ENCODE measurements around the gene RBM20.

The RBM20 gene

DNA sequence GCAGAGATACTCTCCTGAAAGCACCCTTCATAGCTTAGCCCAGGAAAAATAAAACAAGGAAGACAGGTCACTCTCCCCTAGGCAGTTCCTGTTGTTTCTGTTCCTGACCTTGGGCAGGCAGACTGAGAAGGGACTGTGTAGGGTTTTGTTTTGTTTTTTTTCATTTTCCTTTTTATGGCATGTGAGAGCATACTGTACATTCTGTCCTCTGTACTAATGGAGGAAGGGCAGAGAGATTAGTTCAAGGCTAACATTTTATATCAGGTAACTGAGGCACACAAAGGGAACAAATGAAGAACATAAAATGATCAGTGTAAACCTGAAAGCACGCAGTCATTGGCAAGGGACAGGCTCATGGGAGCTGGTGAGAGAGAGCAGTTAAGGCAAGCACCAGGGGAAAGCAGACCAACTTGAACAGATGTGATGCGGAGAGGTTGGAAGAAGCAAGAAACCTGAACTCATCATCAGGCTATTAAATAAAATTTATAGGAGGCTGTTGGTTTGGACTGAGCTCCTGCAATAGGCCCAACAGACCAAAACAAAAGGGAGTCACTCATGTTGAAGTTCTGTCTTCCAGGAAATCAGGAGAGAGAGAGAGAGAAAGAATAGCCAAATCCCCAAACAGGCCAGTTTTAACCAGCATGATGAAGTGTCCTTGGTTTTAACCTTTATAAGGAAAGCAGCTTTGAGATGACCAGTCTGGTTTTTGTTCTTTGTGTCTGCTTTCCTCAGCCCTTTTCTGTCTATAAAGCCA is 193.5 kb downstream of the RBM20 start:
- no peak for DNase-seq

DNA sequence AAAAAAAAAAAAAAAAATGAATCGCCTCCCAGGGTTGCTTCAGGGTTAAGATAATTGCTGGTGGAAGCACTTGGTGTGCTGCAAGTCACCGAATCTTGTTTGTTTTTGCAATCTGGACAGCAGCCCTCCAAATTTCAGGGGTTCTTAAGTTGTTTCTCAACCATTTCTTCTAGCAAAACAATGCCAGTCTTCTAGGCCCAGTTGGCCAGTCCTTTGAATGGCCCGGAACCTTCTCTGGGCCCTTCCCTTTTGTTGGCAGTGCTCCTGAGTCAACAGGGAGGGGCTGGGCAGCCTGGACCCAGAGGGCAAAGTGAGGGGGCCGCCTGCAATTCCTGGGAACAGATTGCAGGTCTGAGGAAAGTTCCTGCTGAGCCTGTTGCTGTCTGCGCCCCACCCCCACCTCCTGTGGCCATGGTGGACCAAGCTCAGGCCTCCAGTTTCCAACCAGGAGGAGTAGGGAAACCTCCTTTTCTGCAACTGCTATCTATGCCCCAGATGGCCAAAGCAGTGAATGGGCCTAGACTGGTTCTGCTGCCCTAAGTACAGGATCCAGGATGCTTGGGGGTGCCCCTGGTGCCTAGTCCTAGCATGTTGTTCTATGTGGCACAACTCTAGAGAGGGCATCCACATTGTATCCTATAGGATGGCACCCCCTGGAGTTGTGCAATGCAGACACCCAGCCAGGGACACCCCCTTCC is 196.2 kb downstream of the RBM20 start:
- DNase-seq: no peak

DNA sequence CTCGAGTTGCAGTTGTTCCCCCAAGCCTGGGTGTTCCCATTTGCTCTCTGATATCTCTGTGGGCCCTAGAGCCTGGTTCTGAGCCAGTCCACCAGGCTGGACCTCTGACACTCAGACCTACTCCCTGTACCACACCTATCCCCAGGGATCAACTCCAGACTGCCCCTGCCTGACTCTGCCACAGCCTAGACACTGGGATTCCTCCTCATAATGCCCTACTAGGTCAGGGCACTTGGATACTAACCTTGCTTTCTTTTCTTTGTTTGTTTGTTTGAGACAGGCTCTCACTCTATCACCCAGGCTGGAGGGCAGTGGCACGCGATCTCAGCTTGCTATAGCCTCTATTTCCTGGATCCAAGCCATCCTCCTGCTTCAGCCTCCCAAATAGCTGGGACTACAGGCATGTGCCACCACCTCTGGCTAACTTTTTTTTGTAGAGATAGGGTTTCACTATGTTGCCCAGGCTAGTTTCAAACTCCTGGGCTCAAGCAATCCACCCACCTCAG is 196.8 kb downstream of the RBM20 start:
- DNase-seq: no peak

DNA sequence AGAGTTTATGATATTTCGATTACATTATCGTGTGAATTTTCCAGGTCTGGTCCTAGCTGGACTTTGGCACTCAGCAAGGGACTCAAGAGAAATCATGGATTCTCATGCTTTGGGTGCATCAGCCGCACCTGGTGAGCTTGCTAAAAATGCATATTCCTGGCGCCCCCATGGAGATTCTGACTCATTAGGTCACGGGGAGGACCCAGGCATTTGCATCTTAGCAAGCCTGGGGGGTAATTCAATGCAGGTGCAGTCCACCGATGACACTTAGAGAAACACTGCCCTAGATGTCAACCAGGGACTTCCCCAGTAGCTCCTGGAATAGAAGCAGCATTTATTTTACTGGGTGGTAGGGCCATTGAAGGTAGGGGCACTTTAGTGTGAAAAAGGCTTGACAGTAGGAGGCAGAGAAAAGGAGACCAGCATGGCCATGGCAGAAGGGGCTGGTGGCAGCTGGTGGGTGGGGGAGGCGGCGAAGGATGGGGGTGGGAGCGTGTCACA is 197.7 kb downstream of the RBM20 start:
- DNase-seq: no peak

DNA sequence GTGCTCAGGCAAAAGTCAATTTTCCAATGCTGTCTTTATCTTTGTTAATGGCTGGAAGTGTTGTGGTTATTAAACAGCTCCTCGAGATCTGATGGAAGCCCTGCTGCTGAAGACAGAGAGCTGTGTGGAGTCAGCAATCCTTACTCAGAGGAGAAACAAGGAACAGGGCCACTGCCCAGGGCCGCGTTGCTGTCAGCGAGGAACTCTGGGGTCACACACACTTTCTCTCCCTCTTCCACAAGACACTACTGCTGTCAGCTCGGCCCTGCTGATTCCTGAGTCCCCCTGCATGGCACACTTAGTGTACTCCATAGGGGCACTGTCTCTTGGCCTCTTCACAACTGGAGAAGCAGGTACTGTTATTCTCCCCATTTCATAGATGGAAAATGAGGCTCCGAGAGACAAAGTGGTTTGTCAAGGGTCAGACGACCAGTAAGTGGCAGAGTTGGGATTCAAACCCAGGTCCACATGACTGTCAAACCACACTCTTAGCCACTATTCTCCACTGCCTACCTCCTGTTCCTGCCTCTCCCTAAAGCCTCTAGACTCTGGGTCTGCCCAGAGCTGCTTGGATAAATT is 198.3 kb downstream of the RBM20 start:
- DNase-seq: no peak

DNA sequence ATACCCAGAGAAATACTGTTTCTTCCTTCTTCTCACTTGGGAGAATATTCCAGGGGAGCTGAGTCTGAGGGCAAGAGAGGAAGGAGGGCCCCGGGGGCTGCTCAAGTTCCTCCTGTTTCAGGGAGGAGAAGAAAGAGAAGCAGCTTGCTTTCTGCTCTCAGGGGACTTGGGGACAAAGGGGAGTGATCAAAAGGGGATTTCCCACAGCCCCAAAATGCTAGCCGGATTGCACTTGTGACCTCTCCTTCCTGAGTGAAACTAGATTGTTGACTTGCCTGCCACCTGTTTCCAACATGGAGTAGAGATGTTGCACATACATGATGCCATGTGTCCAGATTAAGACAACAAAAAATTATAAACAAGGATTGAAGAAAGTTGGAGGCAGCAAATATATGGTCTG is 198.9 kb downstream of the RBM20 start:
- no peak for DNase-seq

DNA sequence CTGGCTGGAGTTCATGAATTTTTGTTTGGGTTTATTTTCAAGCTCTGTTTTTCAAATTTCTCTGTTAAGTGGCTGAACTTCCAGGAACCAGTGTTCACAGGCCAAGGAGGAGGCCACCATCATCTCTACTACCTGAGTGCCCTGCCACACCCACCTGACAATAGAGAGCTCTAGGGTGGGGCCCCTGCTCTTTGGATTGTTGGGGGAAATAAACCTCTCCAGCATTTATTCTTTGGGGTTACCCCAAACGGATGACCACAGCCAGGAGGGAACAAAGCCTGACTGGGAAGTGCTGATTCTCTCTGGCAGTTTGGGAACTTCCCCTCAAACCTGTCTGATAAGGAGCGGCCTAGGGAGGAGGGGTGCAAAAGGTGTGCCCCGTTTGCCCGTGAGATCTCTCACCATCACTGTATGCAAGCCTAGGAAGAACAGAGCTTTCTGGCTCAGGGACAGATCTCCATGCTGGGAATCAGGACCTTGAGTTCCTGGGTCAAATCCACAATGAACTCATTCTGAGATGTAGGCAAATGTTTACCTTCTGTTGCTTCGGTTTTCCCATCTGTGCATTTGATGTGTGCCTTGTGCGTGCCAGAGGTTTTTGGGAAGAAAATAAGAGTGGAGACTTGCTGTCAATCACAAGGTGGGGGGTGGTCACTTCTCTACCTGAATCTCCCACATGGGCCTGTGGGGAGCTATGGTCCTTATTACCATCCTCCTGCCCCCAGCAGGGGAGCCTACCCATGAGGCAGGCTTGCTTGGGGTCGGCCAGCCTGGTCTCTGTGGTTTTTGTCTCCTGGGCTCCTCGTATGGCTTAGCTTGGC is 199.9 kb downstream of the RBM20 start:
- DNase-seq: no peak

DNA sequence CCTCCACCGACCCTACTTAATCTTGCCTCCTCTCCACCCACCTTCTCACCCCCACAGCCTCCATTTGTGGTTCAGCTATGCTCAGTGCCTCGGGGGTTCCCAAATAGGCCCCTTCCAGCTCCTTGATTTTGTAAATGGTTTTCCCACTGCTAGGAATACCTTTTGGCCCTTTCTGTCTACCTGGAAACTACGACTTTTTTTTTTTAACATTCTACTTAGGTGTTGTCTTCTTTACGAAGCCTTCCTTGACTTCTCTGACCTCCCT is 200.4 kb downstream of the RBM20 start:
- DNase-seq: no peak

DNA sequence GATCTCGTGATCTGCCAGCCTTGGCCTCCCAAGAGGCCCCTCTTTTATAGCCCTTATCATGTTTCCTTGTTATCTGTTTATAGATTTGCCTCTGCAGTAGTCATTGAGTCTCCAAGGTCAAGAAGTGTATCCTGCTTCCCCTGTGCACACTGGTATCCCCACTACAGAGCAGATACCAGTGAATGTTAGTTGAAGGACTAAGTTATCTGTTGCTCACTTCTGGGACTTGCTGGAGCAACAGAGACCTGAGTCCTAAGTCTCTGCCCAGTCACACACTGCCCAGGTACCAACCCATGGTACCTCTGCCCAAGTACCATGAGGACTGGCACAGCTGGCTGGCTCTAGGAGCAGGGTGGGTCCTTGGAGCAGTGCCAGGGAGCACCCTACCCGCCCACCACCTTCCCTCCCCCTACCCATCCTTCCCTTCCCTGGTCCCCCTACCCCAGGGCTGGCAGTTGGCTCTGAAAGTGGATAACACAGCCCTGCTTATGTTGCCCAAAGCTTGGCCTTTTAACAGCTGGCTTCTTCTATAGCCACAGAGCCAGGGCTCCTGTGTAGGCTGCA is 201.1 kb downstream of the RBM20 start:
- DNase-seq: no peak

DNA sequence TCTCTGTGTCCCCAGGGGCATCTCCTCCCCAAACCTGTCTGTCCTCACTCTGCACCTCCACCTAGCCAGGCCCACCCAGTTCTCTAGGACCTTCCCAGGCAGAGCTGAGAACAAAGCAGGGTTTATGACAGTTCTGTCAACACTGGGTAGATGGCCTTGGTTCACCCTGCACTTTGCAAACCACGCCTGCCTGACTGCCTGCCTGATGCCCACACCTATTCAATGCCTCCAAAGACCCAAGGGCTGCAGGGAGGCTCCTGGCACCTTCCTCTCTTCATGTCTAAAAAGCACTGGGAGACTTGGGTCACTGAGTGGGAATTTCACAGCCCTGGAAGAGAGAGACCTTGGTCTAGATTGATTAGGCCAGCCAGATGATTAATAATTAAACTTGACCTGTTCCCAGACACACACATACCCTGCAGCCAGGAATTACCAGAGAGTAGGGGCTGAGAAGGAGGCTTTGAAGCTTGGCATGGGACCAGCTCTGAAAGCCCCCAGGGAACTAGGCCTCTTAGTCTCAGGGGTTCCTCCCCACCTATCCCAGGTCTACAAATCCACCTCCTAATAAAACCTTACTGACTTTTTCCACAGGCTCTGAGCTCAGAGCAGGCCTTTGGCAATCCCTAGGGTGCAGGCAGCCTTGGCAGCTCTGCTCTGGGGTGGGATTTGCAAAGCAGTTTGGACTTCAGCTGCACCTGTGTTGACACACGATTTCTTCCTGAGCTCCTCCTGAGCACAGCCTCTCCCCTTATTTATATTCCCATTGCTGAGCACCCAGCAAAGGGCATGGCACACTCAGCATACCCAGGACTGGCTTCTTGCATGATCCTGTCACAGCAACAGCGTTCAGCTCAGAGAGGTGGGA is 201.9 kb downstream of the RBM20 start:
- DNase-seq: no peak

DNA sequence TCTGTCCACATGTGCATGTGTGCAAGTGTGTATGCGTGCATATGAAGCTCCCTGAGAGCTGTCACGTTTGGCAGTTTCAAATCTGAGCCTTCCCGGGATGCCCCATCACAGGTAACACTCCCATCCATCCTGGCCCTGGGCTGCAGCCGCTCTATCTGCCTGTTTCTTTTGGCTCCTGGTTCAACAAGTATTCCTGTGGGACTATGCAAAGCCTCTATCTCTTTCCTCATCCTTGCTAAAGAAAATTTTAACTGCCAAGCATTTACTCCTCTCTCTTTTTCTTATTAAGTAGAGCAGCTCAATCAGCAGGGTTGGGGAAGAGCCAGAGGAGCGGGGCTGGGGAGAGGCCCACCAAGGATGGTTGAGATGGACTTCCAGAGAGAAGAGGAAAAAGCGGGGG is 203.2 kb downstream of the RBM20 start:
- DNase-seq: no peak

DNA sequence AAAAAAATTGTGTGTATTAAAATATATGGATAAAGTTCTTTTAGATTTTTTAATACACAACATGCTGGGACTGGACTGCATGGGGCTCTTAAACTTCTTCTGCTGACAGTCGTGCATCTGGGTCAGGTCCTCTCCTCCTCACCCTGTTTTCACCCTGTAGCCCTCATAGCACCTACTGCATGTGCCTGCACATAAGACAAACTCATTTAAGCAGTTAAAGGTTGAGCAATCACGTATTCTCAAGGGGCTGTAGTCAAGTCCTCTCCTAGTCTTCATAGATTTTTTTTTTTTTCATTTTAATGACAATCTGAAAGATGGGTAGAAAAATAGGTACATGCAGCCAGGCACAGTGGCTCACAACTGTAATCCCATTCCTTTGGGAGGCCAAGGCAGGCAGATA is 204.0 kb downstream of the RBM20 start:
- no peak for DNase-seq

DNA sequence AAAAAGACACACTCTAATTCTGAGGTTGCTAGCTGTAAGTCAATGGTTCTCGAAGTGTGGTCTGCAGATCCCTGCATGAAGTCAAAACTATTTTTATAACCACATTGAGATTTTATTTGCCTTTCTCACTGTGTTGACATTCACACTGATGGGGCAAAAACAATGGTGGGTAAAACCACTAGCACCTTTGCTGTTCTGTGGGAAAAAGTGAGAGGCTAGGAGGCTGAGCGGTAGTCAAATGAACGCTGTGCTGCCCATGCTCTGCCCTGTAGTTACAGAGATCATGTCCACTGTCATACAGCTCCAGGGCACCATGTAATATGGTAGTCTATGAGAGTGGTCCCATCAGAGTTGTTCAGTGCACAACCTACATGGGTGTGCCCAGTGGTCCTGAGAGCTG is 206.0 kb downstream of the RBM20 start:
- DNase-seq: no peak

DNA sequence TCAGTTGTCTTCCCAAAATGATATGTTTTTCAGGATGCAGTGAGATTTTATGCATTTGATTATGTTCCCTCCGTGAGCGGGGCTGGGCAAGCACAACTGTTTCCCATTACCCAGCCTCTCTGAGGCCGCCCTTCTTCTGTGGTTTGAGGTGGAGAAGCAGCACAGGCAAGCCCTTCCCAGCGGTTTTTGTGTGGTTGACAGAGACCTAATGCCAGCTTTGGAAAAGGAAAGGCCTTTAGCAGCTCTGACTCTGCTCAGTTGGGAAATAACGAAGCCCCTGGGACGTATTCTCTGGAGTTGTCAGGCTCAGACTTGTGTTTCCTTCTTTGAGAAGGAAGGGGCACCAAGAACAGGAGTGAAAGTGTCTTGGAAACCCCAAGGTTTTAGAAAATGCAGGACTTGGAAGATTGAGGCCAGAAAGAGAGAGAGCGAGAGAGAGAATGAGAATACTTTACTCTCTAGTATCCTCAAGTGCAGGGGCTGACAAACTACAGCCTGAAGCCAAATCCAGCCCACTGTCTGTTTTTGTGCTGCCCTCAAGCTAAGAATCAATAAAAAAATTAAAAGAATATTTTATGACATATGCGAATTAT is 207.0 kb downstream of the RBM20 start:
- DNase-seq: peak; percentile 54

DNA sequence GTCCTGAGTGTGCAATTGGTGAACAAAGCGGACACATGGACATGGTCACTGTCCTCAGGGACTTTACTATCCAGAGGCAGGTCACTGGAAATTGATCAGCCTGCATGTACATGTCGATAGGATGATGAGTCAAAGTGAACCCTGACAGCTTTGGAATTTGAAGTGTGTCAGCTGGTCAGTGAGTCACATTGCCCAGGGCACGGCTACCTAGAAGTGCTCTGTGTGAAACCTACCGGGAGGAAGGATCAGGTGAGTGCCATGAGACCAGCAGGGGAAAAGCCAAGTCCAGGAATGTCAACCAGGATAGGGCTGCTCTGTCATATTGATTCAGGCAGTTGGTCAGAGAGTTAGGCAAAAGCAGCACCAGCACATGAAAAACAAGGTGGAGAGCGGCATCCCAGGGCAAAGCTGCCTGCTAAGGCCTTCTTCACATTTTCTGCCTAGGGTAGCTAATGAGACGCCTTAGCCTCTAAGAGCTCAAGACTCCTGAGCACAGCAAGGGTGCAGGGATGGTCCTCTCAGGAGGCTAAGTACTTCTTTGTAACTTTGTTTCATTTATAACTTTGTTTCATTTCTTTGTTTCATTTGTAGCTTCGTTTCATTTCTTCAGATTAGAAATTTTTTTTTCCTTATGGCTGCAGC is 208.2 kb downstream of the RBM20 start:
- no peak for DNase-seq

DNA sequence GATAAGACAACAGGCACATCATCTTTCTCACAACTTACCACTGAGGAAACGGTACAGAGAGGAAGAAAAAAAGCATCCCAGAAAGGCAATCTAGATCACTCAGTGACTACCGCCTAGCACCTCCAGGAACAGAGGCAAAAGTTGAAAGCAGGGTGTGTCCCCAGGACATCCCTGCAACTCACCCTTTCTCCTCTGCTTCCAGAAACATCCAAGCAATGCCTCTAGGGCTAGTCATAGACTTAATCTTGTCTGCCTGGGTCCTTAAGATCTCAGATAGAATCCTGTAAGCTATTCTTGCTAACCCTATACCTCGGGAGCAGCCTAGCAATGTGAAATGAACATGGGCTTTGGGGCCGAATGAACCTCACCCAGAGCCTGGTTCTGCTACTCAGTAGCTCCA is 208.8 kb downstream of the RBM20 start:
- DNase-seq: no peak

DNA sequence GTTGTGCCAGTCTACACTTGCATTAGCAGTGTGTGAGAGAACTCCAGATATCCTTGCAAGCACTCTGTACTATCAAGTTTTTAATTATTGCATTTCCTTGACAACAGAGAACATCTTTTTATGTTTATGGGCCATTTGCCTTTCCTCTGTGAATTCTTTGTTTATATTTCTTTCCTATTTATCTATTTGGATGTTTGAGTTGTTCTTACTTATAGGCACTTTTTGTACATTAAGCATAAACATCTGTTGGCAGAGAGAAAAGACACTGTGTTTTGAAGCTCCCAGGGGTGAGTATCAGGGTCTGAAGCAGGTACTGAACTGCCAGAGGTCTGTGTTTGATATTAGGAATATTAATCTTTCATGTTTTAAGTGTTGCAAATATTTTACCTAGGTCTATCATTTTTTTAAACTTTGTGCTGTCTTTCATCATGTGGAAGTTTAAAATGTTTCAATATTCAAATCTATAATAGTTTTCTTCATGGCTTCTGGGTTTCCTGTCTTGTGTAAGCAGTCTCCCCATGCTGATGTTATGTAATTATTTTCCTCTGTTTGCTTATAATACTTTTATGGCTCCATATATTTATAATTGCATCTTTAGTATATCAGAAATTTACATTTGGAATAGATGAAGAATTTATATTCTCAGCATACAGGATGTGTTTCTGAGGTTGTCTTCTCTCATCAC is 209.9 kb downstream of the RBM20 start:
- DNase-seq: no peak

DNA sequence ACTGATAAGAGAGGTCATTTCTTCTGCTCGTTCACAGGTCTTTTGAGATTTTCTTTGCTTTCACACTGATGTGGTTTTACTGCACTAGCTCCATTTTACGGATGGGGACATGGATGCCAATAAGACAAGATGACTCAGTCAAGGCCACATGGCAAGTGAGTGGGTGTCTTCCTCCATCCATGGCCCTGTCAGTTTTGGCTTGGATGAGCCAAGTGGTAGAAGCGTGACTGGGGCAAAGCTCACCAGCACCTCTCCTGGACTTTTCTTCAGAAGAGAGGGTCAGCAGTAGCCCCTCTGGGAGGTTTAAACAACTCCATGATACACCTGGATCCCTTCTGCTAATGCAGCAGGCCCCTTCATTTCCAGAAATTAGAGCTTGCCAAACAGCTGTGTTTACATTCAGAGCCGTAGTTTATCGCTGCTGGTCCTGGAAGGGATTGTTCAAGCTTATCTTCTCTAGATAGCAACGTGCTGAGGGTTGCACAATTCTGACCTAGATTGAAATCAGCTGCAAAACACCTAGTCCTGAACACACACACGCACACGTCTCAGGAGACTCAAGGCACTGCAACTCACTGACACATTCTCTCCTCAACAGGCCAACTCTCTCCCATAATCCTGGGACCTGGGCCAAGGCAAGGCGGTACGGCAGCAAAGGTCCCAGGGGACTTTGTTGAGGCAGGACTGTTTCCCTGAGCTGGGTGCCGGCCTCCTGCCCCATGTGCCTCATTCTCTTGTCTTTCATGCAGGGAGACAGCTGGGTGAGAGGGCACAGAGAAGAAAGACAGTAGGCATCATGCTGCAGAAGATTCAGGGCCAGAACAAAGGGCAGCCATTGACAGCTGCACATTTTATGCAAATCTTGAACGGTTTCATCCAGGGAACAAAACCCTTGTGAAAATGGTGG is 213.4 kb downstream of the RBM20 start:
- DNase-seq: no peak

Measured in fibroblast of skin of scalp (primary cell).